HCT116 (cell line): ENCODE measurements around the gene ZBED1. TPM values are rescaled to one million over a fixed set of nuclear protein-coding genes. Genes with fewer than 3 reads are reported as not detected.

ENCODE experiments used
- ATAC-seq: fragments of 200-7000 bp; cut with Tn5 transposase; 2 replicates; pipeline ENCODE4 v1.9.1; 2020; ENCODE audit warnings: mild to moderate bottlenecking, moderate library complexity
- BruUV-seq: library from RNA; stranded (reverse); fragments of 400-500 nt; replicated peaks from 2 replicates; lab custom pipeline; 2021; lab: Mats Ljungman, UMichigan
- CTCF ChIA-PET: fragments of 300-600 bp; sonication (Branson Sonifier 250); formaldehyde crosslinking; loops from one replicate; lab custom pipeline; 2021; ENCODE audit warnings: antibody characterized with exemption; lab: Charles Lee
- POLR2A ChIA-PET: fragments of 300-600, 350-600 bp; sonication (Branson Sonifier 250); formaldehyde crosslinking; loops from one replicate; lab custom pipeline; 2021; ENCODE audit warnings: antibody characterized with exemption; lab: Charles Lee
- RAD21 ChIA-PET, 2 experiments: fragments of 300-600 bp; sonication (Branson Sonifier 250); formaldehyde crosslinking; loops; one replicate each; lab custom pipeline; 2023; ENCODE audit warnings: low total read pairs in 2 of 2; ENCODE audit not compliant: uncharacterized antibody in 2 of 2, unreplicated experiment in 2 of 2, low non-redundant PET in 1 of 2; lab: Charles Lee
- DNase-seq: peaks from one replicate; pipeline ENCODE4 v3.0.0-alpha.2; 2010; ENCODE audit warnings: low read depth, low spot score
- H2AFZ ChIP-seq: fragments of 200-600 bp; shearing (Covaris generic), sonication (generic); 2 replicates; pipeline ENCODE4 v1.6.1; 2017; ENCODE audit warnings: low read depth, mixed run types, mixed read lengths, antibody characterized with exemption, low read length; ENCODE audit not compliant: poor library complexity, severe bottlenecking
- H3K27ac ChIP-seq: 2 replicates; pipeline ENCODE4 v1.5.1; 2012; ENCODE audit warnings: low read depth, low read length
- H3K27me3 ChIP-seq: fragments of 200-600 bp; sonication (generic); 2 replicates; pipeline ENCODE4 v1.6.1; 2016; ENCODE audit warnings: mixed run types, low read length, mixed read lengths; ENCODE audit not compliant: insufficient read depth
- H3K36me3 ChIP-seq, 2 experiments: fragments of 200-500 bp in 1 of 2; fragments of 200-600 bp in 1 of 2; sonication (Bioruptor generic) in 1 of 2; sonication (generic) in 1 of 2; 2 replicates each; pipeline versions ENCODE4 v1.5.1 to v1.6.1; 2014 to 2016; ENCODE audit warnings: low read length in 2 of 2, inconsistent platforms in 1 of 2, mixed read lengths in 1 of 2, mixed run types in 1 of 2; ENCODE audit not compliant: insufficient read depth in 2 of 2, control insufficient read depth in 1 of 2
- H3K4me1 ChIP-seq, 2 experiments: fragments of 200-600 bp in 1 of 2; sonication (generic) in 1 of 2; 2 replicates each; pipeline versions ENCODE4 v1.5.1 to v1.6.1; 2012 to 2017; ENCODE audit warnings: low read length in 2 of 2, inconsistent platforms in 1 of 2, mild to moderate bottlenecking in 1 of 2, mixed read lengths in 1 of 2, mixed run types in 1 of 2, moderate library complexity in 1 of 2; ENCODE audit not compliant: insufficient read depth in 2 of 2, control insufficient read depth in 1 of 2
- H3K4me2 ChIP-seq: fragments of 200-600 bp; sonication (generic); 2 replicates; pipeline ENCODE4 v1.6.1; 2017; ENCODE audit warnings: mixed run types, low read length, mixed read lengths
- H3K4me3 ChIP-seq, 2 experiments: fragments of 200-600 bp in 1 of 2; sonication (generic) in 1 of 2; replicated peaks in 1 of 2; 2 replicates each; pipeline ENCODE4 v1.5.1; 2011 to 2016; ENCODE audit warnings: low read length in 2 of 2, control low read depth in 1 of 2, low read depth in 1 of 2, mild to moderate bottlenecking in 1 of 2, mixed read lengths in 1 of 2, mixed run types in 1 of 2
- H3K79me2 ChIP-seq: fragments of 200-600 bp; sonication (generic); 2 replicates; pipeline ENCODE4 v1.6.1; 2017; ENCODE audit warnings: mild to moderate bottlenecking, mixed run types, low read length, moderate library complexity, mixed read lengths; ENCODE audit not compliant: insufficient read depth
- H3K9ac ChIP-seq: fragments of 200-600 bp; sonication (generic); 2 replicates; pipeline ENCODE4 v1.6.1; 2016; ENCODE audit warnings: low read length, mixed read lengths
- H3K9me2 ChIP-seq: fragments of 200-600 bp; sonication (generic), shearing (Covaris generic); 2 replicates; pipeline ENCODE4 v1.6.1; 2017; ENCODE audit warnings: mixed run types, mild to moderate bottlenecking, moderate library complexity; ENCODE audit not compliant: insufficient read depth
- H3K9me3 ChIP-seq, 2 experiments: fragments of 200-500 bp in 1 of 2; fragments of 200-600 bp in 1 of 2; sonication (Bioruptor generic) in 1 of 2; sonication (generic) in 1 of 2; 2 replicates each; pipeline ENCODE4 v1.6.1; 2014 to 2017; ENCODE audit warnings: low read length in 2 of 2, mixed read lengths in 2 of 2, inconsistent platforms in 1 of 2, low read depth in 1 of 2, mild to moderate bottlenecking in 1 of 2, mixed run types in 1 of 2, moderate library complexity in 1 of 2; ENCODE audit not compliant: control insufficient read depth in 1 of 2, insufficient read depth in 1 of 2
- H4K20me1 ChIP-seq: fragments of 200-600 bp; sonication (generic), shearing (Covaris generic); 2 replicates; pipeline ENCODE4 v1.6.1; 2017; ENCODE audit warnings: mixed run types, mild to moderate bottlenecking, moderate library complexity; ENCODE audit not compliant: insufficient read depth
- EGR1 ChIP-seq: IDR thresholded peaks from 2 replicates; pipeline ENCODE4 v1.6.1; 2012; ENCODE audit warnings: low read depth
- ELF1 ChIP-seq: IDR thresholded peaks from 2 replicates; pipeline ENCODE4 v1.6.1; 2012; ENCODE audit warnings: low read depth, borderline replicate concordance
- EZH2phosphoT487 ChIP-seq: fragments of 200-600 bp; IDR thresholded peaks from 2 replicates; pipeline ENCODE4 v1.6.1; 2018; ENCODE audit warnings: antibody characterized with exemption, borderline replicate concordance
- FOSL1 ChIP-seq: IDR thresholded peaks from 2 replicates; pipeline ENCODE4 v1.6.1; 2012; ENCODE audit warnings: low read depth
- JUND ChIP-seq: IDR thresholded peaks from 2 replicates; pipeline ENCODE4 v1.6.1; 2012
- POLR2A ChIP-seq: IDR thresholded peaks from 2 replicates; pipeline ENCODE4 v1.7.0; 2011; ENCODE audit warnings: borderline replicate concordance; ENCODE audit not compliant: insufficient read depth, insufficient read length; ENCODE audit errors: extremely low read depth
- POLR2AphosphoS5 ChIP-seq: IDR thresholded peaks from 2 replicates; pipeline ENCODE4 v1.6.1; 2011; ENCODE audit warnings: mild to moderate bottlenecking, low read depth, low read length, moderate library complexity
- RAD21 ChIP-seq: IDR thresholded peaks from 2 replicates; pipeline ENCODE4 v1.6.1; 2012; ENCODE audit warnings: low read depth, mild to moderate bottlenecking
- SIN3A ChIP-seq: IDR thresholded peaks from 2 replicates; pipeline ENCODE4 v1.6.1; 2012; ENCODE audit warnings: low read depth
- YY1 ChIP-seq: IDR thresholded peaks from 2 replicates; pipeline ENCODE4 v1.6.1; 2011; ENCODE audit warnings: low read length, low read depth, moderate library complexity, mild to moderate bottlenecking; ENCODE audit not compliant: insufficient replicate concordance; ENCODE audit errors: extremely low read depth
- ZFX ChIP-seq: fragments of 450-650 bp; IDR thresholded peaks from 2 replicates; pipeline ENCODE4 v1.6.1; 2017
- ZNF274 ChIP-seq: fragments of 200-500 bp; sonication (Bioruptor generic); IDR thresholded peaks from 2 replicates; pipeline ENCODE4 v1.6.1; 2014; ENCODE audit warnings: mild to moderate bottlenecking, low read depth, low read length, inconsistent platforms
- intact Hi-C: fragments of 100-400 bp; cut with micrococcal nuclease; formaldehyde crosslinking; loops from 2 replicates; pipeline ENCODE4 v1.10.0; 2022
- total RNA-seq: library from RNA; stranded (reverse); gene quantifications from one replicate; pipeline ENCODE4 v1.2.1, GENCODE V29; 2021; ENCODE audit not compliant: unreplicated experiment
- TF ChIP-seq, protein P1 (sequence below): IDR thresholded peaks from 2 replicates; pipeline ENCODE4 v1.6.1; 2012
- TF ChIP-seq, protein P2 (sequence below): IDR thresholded peaks from 2 replicates; pipeline ENCODE4 v1.6.1; 2012; ENCODE audit warnings: low read depth

ZBED1 gene
- total RNA-seq, 1 experiment from 2014 or later = 21.0 TPM

DNA sequence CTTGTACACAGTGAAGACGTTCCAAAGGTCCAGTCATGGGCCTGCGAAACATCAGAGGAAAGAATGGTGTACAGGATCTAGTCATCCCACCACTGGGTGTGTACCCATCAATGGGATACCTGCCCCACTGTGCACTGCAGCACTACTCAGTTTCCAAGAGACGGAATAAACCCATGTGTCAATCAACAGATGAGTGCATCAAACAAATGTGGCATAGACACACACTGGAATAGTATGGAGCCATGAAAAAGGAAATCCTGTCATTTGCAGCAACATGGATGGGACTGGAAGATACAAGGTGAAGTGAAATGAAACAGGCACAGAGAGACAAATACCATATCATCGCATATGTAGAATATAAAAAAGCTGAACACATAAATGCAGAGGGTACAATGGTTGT is 48.0 kb downstream of the ZBED1 start:
- ChIA-PET POLR2A (no interaction called here), CTCF (no interaction called here), RAD21 (no interaction called here)
- no peak for DNase-seq
- H3K27ac ChIP-seq = peak overlapping the region; percentile 93
- BruUV-seq = no TSS peak
- peak overlapping the region; percentile 31 for H2AFZ ChIP-seq
- peak overlapping the region; percentile 13 to 50; a peak in 3 of 4 replicates for H3K4me3 ChIP-seq
- H3K4me1 ChIP-seq = peaks cover 15 to 59% of the 10 kb centered on the region in 2 experiments
- no peak for ATAC-seq
- no peaks in the 10 kb centered on the region for H3K9me2 ChIP-seq
- H3K36me3 ChIP-seq = no peaks in the 10 kb centered on the region
- H3K79me2 ChIP-seq = peaks cover 24% of the 10 kb centered on the region; the same call in 1 of the 2 replicates
- peak overlapping the region; percentile 62 for H3K9ac ChIP-seq
- H4K20me1 ChIP-seq = no peaks in the 10 kb centered on the region
- intact Hi-C loops = loop anchor here (1.0 to 5.0 kb wide), 3 partner anchors 12 to 805 kb away; no protein-coding TSS in a partner anchor
- peak overlapping the region; percentile 76 for H3K4me2 ChIP-seq
- TF ChIP-seq ZFX (no peak), POLR2A (no peak), FOSL1 (no peak), ELF1 (no peak), RAD21 (no peak), EZH2phosphoT487 (no peak), JUND (no peak), YY1 (no peak), EGR1 (no peak), POLR2AphosphoS5 (no peak), SIN3A (no peak), ZNF274 (no peak)
- TF ChIP-seq, protein P1, sequence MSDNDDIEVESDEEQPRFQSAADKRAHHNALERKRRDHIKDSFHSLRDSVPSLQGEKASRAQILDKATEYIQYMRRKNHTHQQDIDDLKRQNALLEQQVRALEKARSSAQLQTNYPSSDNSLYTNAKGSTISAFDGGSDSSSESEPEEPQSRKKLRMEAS = no peak
- TF ChIP-seq, protein P2, sequence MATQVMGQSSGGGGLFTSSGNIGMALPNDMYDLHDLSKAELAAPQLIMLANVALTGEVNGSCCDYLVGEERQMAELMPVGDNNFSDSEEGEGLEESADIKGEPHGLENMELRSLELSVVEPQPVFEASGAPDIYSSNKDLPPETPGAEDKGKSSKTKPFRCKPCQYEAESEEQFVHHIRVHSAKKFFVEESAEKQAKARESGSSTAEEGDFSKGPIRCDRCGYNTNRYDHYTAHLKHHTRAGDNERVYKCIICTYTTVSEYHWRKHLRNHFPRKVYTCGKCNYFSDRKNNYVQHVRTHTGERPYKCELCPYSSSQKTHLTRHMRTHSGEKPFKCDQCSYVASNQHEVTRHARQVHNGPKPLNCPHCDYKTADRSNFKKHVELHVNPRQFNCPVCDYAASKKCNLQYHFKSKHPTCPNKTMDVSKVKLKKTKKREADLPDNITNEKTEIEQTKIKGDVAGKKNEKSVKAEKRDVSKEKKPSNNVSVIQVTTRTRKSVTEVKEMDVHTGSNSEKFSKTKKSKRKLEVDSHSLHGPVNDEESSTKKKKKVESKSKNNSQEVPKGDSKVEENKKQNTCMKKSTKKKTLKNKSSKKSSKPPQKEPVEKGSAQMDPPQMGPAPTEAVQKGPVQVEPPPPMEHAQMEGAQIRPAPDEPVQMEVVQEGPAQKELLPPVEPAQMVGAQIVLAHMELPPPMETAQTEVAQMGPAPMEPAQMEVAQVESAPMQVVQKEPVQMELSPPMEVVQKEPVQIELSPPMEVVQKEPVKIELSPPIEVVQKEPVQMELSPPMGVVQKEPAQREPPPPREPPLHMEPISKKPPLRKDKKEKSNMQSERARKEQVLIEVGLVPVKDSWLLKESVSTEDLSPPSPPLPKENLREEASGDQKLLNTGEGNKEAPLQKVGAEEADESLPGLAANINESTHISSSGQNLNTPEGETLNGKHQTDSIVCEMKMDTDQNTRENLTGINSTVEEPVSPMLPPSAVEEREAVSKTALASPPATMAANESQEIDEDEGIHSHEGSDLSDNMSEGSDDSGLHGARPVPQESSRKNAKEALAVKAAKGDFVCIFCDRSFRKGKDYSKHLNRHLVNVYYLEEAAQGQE = no peak
- H3K9me3 ChIP-seq = no peaks in the 10 kb centered on the region
- H3K27me3 ChIP-seq = no peaks in the 10 kb centered on the region
